Astrocyte of the spinal cord (primary cell): ENCODE measurements around the gene TP53.
A peak's percentile ranks its signal among the peaks of the same experiment; 100 is the strongest.

Experiments
- DNase-seq: peaks from one replicate; pipeline ENCODE4 v3.0.0; 2011; ENCODE audit warnings: low read depth, low spot score
- H3K4me3 ChIP-seq: 2 replicates; pipeline ENCODE4 v1.5.1; 2011; ENCODE audit warnings: low read depth, mild to moderate bottlenecking, low read length, moderate library complexity
- in situ Hi-C: cut with HindIII; loops from 2 replicates; pipeline ENCODE4 v1.10.0; 2017; ENCODE audit warnings: low sequenced_read_pairs
- TF ChIP-seq, protein P1 (sequence below): IDR thresholded peaks from 2 replicates; pipeline ENCODE4 v1.5.1; 2012; ENCODE audit warnings: low read depth, mild to moderate bottlenecking, low read length, inconsistent platforms

TP53 gene

DNA sequence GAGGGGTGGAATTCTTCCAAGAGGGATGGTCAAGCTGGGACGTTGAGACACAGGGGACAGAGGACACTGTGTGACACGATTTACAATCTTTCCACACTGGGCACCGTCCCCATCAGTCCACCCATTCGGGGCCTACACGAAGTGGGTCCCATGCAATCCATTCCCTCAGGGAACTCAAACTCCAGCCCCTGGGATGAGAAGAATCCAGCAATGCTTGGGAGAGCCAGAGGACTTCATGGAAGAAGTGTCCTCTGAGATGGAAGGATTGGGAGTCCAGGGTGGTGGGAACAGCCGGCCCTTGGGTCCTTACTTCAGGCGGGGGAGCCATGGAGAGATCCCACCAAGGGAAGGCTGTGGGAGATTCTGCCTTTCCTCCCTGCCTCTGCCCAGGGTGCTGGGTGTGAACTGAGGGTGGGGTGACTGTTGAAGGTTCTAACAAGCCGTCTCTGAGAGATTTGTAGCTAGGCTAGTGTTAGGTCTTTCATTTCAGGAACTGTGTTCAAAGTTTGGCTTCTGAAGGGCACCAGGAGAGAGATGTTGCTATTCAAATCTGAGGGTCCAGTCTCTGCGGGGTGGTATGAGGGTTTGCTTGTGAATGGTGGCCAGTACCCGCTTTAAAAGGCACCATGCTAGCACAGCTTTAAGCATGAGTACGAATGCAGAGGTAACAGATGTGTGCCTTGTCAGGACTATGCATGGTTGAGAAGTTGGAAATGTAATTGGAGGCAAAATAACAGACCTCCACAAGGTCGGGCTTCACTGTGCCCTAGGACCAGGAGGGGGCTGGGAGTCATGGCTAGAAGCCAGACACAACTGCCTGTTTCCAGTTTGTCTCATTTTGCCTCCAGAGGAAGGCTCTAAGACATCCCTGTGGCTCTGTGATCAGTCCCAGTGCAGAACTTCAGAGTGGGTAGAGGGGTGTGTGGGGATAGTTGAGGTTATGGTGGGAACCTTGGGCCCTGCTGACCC is 34.6 kb downstream of the TP53 start:
- H3K4me3 ChIP-seq, result no peak overlapping the region
- no peak for DNase-seq
- in situ Hi-C loops, result no loop called here
- TF ChIP-seq, protein P1, sequence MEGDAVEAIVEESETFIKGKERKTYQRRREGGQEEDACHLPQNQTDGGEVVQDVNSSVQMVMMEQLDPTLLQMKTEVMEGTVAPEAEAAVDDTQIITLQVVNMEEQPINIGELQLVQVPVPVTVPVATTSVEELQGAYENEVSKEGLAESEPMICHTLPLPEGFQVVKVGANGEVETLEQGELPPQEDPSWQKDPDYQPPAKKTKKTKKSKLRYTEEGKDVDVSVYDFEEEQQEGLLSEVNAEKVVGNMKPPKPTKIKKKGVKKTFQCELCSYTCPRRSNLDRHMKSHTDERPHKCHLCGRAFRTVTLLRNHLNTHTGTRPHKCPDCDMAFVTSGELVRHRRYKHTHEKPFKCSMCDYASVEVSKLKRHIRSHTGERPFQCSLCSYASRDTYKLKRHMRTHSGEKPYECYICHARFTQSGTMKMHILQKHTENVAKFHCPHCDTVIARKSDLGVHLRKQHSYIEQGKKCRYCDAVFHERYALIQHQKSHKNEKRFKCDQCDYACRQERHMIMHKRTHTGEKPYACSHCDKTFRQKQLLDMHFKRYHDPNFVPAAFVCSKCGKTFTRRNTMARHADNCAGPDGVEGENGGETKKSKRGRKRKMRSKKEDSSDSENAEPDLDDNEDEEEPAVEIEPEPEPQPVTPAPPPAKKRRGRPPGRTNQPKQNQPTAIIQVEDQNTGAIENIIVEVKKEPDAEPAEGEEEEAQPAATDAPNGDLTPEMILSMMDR, result no peak

DNA sequence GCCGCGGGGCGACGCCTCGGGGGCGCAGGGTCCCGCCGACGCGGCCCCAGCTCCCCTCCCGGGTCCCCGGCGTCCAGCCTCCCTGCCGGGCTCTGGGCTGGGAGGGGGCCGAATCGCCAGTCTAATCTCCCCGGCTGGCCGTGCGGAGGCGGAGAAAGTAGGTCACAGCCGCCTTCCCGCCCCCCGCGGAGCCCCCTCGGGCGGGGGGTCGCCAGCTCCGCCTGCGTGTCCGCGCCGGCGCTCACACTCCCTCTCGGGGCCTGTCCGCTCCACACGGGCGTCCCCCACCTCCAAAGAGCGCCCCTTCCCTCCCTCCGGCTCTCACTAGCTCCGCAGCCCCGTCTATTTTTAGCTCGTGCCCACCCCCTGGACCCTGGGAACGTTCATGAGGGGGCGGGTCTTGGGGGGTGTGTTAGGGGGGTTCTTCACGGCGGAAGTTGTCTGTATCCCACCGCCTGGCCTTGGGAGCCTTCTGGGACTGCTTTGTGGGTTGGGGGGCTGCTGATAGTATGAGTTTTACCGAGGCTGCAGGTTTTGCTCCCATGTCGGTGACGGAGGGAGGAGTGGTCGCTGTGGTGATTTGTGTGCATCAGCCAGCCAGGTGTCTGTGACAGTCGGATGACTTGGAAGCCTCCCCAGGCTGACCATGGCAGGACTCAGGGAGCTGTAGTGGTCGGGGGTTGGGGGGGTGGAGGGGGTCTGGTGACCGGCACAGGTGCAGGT is 35.5 kb downstream of the TP53 start:
- TF ChIP-seq, protein P1, result no peak
- no peak overlapping the region for H3K4me3 ChIP-seq
- DNase-seq, result no peak
- in situ Hi-C loops, result no loop called here

DNA sequence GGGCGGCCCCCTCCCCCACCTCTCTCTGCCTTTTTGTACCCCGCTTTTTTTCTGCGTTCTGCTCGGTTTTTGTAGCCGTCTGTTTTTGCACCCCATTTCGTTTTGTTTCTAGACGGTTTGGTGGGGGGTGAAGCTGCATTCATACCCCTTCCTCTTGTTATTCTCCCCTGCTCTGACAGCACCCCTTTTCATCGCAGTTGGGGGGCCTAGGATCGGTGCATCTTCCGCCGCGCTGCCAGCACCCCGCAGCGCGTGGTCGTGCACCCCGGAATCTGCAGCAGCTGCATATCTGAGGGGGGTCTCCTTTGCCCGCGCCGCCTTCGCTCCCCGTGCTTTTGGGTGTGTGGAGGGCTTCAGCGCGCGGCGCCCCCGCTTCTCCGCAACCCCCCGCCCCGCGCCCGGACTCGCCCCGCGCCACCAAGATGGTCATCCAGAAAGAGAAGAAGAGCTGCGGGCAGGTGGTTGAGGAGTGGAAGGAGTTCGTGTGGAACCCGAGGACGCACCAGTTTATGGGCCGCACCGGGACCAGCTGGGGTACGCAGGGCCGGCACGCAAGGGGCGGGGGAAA is 36.1 kb downstream of the TP53 start:
- H3K4me3 ChIP-seq, result peak overlapping the region; percentile 25
- in situ Hi-C loops, result no loop called here
- no peak for DNase-seq
- TF ChIP-seq, protein P1, result no peak

DNA sequence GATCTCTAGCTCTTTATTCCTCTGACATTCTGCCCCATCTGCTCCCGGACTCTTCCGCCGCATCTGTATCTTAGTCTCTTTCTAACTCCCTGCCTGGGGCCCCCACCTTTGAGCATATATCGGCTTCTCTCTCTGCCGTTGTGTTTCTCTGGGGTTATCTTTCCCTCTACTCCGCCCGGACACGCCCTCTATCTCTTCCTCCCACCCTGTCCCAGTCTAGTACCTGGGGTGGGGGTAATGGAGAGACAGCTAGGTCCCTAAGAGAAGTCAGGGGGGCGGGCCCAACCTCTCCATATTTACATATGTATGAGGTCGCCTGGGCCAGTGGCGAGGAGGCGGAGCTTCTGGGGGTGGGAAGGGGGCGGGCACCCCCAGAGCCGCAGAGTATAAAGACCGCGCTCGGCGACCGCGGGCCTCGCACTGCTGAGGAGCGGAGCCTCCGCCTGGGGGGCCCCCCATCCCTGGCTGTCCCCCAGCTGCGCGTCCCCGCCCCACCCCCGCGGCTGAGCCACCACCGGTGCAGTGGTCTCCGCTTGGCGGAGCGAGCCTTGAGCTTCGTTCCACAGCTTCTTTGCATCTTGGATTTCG is 36.7 kb downstream of the TP53 start, which contains the start of gene ATP1B2:
ATP1B2 (plus strand) TSS at position 418 of the 588 bp plus-strand sequence. CDS start 593 bp downstream, outside the sequence.
- H3K4me3 ChIP-seq, result peak within 1 kb of the TSS; percentile 25
- DNase-seq, result no peak
- TF ChIP-seq, protein P1, result no peak
- in situ Hi-C loops, result no loop called here

DNA sequence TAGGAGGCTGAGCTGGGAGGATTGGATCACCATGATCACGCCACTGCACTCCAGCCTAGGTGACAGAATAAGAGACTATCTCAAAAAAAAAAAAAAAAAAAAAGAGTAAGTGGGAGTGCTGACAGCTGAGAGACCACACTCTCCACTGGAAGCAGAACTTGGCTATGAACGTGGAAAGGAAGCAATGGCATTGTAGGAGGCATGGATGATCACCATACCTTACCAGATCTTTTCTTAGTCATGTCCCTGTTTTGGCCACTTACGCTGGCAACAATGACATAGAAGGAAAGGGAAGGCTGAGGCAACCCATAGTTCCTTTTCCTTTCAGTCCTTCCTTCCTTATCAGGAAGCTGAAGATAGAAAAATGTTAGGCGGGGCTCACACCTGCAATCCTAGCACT is 40.3 kb downstream of the TP53 start:
- in situ Hi-C loops, result no loop called here
- H3K4me3 ChIP-seq, result no peak overlapping the region
- TF ChIP-seq, protein P1, result no peak
- no peak for DNase-seq

DNA sequence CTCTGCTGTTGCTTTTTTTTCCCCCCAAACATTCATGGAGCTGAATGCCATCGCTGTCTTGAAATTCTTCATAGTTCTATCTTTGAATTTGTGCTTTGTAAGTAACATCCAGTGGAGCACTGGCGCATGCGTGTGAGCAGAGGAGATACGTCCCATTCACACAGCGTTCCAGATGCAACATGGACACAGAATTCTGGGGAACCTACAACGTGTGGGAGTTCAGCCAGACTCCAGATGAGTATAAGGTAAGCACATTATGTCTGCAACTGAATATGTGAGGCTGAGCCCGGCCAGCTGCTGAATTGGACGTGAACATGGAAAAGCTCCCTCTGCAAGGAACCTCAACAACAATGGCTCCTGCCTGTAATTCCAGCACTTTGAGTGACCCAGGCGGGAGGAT is 40.8 kb downstream of the TP53 start:
- H3K4me3 ChIP-seq, result no peak overlapping the region
- in situ Hi-C loops, result no loop called here
- TF ChIP-seq, protein P1, result no peak
- DNase-seq, result no peak
